Measurements from ENCODE around the gene ADGRA3.

The ADGRA3 gene

DNA sequence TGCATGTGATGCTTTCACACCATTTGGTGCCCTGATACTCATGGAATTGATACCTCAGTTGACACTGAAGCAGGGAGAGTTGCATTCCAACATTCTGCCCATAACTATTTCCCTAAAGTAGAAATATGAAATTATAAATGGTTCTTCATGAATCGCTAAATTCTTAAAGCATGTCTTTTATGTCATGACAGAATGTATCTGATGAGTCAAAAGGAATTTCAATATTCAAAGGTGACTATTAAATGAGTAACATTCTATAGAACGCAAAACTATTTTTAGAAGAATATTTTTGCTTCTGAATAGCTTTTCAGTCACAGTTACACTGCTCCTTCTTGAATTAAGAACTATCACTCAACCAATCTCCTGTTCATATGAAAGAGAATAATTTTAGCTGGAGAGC lies 152.8 kb downstream of the ADGRA3 start:
- H3K4me3 ChIP-seq (ENCODE audit: low read length) = no peak overlapping the region
- peak; percentile 37 for DNase-seq (ENCODE audit: low read depth)
- TF ChIP-seq, protein P1, sequence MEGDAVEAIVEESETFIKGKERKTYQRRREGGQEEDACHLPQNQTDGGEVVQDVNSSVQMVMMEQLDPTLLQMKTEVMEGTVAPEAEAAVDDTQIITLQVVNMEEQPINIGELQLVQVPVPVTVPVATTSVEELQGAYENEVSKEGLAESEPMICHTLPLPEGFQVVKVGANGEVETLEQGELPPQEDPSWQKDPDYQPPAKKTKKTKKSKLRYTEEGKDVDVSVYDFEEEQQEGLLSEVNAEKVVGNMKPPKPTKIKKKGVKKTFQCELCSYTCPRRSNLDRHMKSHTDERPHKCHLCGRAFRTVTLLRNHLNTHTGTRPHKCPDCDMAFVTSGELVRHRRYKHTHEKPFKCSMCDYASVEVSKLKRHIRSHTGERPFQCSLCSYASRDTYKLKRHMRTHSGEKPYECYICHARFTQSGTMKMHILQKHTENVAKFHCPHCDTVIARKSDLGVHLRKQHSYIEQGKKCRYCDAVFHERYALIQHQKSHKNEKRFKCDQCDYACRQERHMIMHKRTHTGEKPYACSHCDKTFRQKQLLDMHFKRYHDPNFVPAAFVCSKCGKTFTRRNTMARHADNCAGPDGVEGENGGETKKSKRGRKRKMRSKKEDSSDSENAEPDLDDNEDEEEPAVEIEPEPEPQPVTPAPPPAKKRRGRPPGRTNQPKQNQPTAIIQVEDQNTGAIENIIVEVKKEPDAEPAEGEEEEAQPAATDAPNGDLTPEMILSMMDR (IDR thresholded peaks at IDR 0.05; ENCODE audit: insufficient read depth, low read depth, low read length, missing control alignments) = no peak

DNA sequence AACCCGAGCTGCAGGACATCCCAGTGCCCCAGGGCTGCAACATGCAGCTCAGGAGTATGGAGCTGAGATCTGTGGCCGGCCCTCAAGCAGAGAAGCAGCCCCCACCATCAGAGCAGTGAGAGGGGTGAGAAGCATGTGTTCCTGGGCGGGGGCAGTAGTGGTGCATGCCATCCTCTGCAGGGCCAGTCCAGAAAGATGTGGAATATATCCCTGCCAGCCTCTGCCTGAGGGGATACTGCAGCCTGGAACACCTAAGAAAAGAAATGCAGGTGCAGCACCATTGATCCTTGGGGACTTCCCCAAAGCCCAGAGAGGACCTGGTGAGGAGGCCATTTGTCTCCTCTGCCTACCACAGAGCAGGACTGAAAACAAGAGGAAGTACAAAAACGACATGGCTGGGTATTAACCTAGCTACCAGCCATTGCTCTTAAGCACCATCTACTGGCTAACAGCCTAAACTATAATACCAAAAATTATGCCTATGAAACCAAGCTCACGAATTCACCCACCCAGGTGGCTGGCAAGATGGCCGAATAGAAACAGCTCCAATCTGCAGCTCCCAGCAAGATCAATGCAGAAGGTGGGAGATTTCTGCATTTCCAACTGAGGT lies 158.8 kb downstream of the ADGRA3 start:
- peak; percentile 47 for DNase-seq (ENCODE audit: low read depth)
- TF ChIP-seq, protein P1 (IDR thresholded peaks at IDR 0.05; ENCODE audit: insufficient read depth, low read depth, low read length, missing control alignments) = peak; percentile 44

DNA sequence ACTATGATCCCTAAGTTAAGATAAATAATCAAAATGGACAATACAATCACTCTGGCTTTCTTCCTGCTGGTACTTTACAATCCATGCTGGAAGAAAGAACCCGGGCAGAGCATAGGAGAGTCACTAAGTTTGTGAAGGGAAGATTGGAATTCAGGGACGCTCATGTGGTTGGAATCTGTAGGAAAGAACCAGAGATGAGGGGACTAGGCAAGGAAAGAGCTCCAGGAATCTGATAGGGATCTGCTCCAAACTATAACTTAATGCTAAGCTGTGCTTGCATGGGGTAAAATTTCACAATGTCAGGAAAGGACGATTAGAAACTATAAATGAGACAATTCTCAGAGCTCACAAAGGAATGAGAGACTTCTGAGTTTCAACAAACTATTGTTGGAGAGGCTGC lies 167.5 kb downstream of the ADGRA3 start:
- DNase-seq (ENCODE audit: low read depth) = no peak
- TF ChIP-seq, protein P1 (IDR thresholded peaks at IDR 0.05; ENCODE audit: insufficient read depth, low read depth, low read length, missing control alignments) = no peak

More for the DNA sequence above, 158.8 kb downstream of the ADGRA3 start:
- no peak overlapping the region for H3K4me3 ChIP-seq (ENCODE audit: low read length)

DNA sequence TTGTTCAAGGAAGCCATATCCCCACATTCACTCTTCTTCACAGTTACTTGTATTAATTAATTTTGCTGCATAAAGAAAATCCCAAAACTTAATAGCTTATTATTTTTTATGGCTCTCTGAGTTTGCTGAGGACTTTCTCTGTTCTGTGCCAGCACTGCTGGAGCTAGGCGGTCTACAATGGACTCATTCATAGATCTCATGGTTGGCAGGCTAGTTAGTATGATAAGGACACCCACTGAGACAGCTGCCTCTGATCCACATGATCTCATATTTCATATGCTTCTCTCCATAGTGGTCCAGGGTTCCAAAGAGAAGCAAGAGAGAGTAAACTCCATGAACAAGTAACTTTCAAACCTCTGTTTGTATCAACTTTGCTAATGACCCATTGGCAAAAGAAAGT lies 170.2 kb downstream of the ADGRA3 start:
- DNase-seq (ENCODE audit: low read depth) = no peak
- TF ChIP-seq, protein P1 (IDR thresholded peaks at IDR 0.05; ENCODE audit: insufficient read depth, low read depth, low read length, missing control alignments) = no peak
- H3K4me3 ChIP-seq (ENCODE audit: low read length) = no peak overlapping the region

More for the DNA sequence above, 167.5 kb downstream of the ADGRA3 start:
- no peak overlapping the region for H3K4me3 ChIP-seq (ENCODE audit: low read length)

DNA sequence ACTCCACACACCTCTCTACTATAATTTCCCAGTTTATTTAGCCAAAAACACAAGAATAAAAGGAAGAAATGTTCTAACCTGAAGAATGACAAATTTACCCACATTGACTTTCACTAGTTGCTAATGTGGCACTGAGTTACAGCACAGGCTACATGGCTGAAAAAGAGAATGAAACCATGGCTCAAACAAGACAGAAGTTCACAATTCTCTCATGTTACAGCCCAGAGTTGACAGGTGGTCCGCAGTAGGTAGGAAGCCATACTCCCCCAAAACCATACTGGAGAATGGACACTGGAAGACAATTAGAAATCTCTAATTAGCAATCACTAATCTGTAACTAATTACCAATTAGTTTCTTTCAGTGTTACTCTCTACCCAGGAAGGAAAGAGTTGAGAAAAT lies 170.8 kb downstream of the ADGRA3 start:
- TF ChIP-seq, protein P1 (IDR thresholded peaks at IDR 0.05; ENCODE audit: insufficient read depth, low read depth, low read length, missing control alignments) = no peak
- DNase-seq (ENCODE audit: low read depth) = no peak

DNA sequence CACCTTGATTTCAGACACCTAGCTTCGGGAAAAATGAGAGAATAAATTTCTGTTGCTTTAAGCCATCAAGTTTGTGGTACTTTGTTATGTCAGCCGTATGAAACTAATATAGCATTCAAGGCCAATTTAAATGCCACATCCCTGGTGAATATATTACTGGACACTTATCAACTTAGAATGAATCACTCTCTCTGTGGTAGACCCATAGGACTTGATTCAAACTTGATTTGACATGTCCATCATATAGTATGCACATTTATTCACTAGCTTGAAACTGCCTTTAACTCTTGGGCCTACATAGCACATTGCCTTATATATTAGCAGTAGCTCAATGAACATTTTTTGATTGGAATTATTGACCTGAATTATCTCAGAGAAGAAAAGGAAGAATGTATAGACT lies 172.3 kb downstream of the ADGRA3 start:
- DNase-seq (ENCODE audit: low read depth) = peak; percentile 32
- H3K4me3 ChIP-seq (ENCODE audit: low read length) = no peak overlapping the region
- TF ChIP-seq, protein P1 (IDR thresholded peaks at IDR 0.05; ENCODE audit: insufficient read depth, low read depth, low read length, missing control alignments) = no peak

More for the DNA sequence above, 170.8 kb downstream of the ADGRA3 start:
- H3K4me3 ChIP-seq (ENCODE audit: low read length) = no peak overlapping the region

DNA sequence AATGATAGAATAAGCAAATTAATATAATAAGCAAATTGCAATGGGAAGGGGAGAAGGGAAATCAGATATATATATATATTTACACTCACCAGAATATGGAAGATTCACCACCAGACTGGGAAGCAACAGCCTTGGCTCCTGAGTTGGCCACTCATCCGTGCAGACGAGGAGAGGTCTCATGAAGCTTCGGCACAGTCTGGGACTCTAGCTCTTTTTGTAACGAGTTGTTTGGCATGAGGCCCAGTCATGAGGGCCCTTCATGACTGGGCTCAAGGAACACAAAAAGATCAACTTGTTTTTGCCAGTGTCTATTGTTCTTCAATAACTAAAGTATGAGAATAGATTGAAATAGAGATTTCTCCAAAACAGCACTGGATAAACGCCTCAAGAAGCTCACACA lies 176.4 kb downstream of the ADGRA3 start:
- H3K4me3 ChIP-seq (ENCODE audit: low read length) = no peak overlapping the region
- TF ChIP-seq, protein P1 (IDR thresholded peaks at IDR 0.05; ENCODE audit: insufficient read depth, low read depth, low read length, missing control alignments) = no peak
- DNase-seq (ENCODE audit: low read depth) = no peak
